CD4-positive, CD25-positive, alpha-beta regulatory T cell (primary cell): ENCODE data around the gene DISC1. TPM values are rescaled to one million over a fixed set of nuclear protein-coding genes. Genes with fewer than 3 reads are reported as not detected.
"Not testable (repeated sequence)": the region's sequence is repeated elsewhere in the genome, so short reads cannot be mapped to it uniquely, and the experiment has no call there.

Source experiments
- ATAC-seq, 2 donors: fragments of 150-1000 bp; cut with Tn5 transposase; one replicate each; pipeline ENCODE4 v1.10.0; 2021; ENCODE audit warnings: low read depth in 2 of 2, moderate number of reproducible peaks in 2 of 2, moderate library complexity in 1 of 2
- DNase-seq, 3 donors: peaks; one replicate each; pipeline versions ENCODE4 v3.0.0 to v3.0.0-alpha.2; 2012 to 2022; ENCODE audit warnings: mixed read lengths in 1 of 3
- H3K27ac ChIP-seq: one replicate; pipeline ENCODE4 v1.7.0; 2013; ENCODE audit warnings: mild to moderate bottlenecking, low read length; ENCODE audit not compliant: insufficient read depth, poor library complexity, severe bottlenecking
- H3K27me3 ChIP-seq: one replicate; pipeline ENCODE4 v1.7.0; 2013; ENCODE audit warnings: low read length; ENCODE audit not compliant: control insufficient read depth, insufficient read depth
- H3K36me3 ChIP-seq: one replicate; pipeline ENCODE4 v1.7.0; 2013; ENCODE audit warnings: mild to moderate bottlenecking, low read length, moderate library complexity; ENCODE audit not compliant: control insufficient read depth, insufficient read depth
- H3K4me1 ChIP-seq: 2 replicates; pipeline ENCODE4 v1.7.0; 2013; ENCODE audit warnings: mild to moderate bottlenecking, low read length; ENCODE audit not compliant: insufficient read depth, control insufficient read depth, poor library complexity, severe bottlenecking
- H3K4me3 ChIP-seq: one replicate; pipeline ENCODE4 v1.7.0; 2013; ENCODE audit warnings: low read depth, mild to moderate bottlenecking, low read length, moderate library complexity
- H3K9me3 ChIP-seq, 2 experiments: 1 replicate in 1 of 2; 2 replicates in 1 of 2; pipeline ENCODE4 v1.7.0; 2013; ENCODE audit warnings: low read length in 2 of 2, mild to moderate bottlenecking in 1 of 2, moderate library complexity in 1 of 2; ENCODE audit not compliant: control insufficient read depth in 2 of 2
- H3K27ac Mint-ChIP-seq, 3 donors: one replicate each; pipeline ENCODE4 v1.8.0; 2020 to 2022; ENCODE audit warnings: mild to moderate bottlenecking in 3 of 3, mixed read lengths in 3 of 3, moderate library complexity in 2 of 3
- H3K27me3 Mint-ChIP-seq: one replicate; pipeline ENCODE4 v1.8.0; 2022; ENCODE audit warnings: mild to moderate bottlenecking, mixed read lengths
- H3K36me3 Mint-ChIP-seq: one replicate; pipeline ENCODE4 v1.8.0; 2020; ENCODE audit warnings: mixed read lengths
- H3K4me1 Mint-ChIP-seq, 4 donors: one replicate each; pipeline ENCODE4 v1.8.0; 2020 to 2022; ENCODE audit warnings: mixed read lengths in 4 of 4, mild to moderate bottlenecking in 1 of 4
- H3K4me3 Mint-ChIP-seq, 4 donors: one replicate each; pipeline ENCODE4 v1.8.0; 2020 to 2022; ENCODE audit warnings: mild to moderate bottlenecking in 4 of 4, mixed read lengths in 4 of 4, moderate library complexity in 3 of 4
- H3K9me3 Mint-ChIP-seq, 7 donors: one replicate each; pipeline ENCODE4 v1.8.0; 2020 to 2022; ENCODE audit warnings: mixed read lengths in 7 of 7, mild to moderate bottlenecking in 3 of 7, moderate library complexity in 2 of 7
- polyA plus RNA-seq, 4 donors: library from polyadenylated mRNA; unstranded; fragments of 300-500 nt; fragmentation: Illumina TruSeq; gene quantifications; one replicate each; pipeline ENCODE4 v1.2.3, GENCODE V29; 2021
- total RNA-seq: library from RNA; stranded (reverse); gene quantifications from one replicate; pipeline ENCODE4 v1.2.3, GENCODE V29; 2022

Gene DISC1
- total and polyA plus RNA-seq, 5 donors from 2014 or later: 0.78 to 25.5 (median 2.5) TPM

DNA sequence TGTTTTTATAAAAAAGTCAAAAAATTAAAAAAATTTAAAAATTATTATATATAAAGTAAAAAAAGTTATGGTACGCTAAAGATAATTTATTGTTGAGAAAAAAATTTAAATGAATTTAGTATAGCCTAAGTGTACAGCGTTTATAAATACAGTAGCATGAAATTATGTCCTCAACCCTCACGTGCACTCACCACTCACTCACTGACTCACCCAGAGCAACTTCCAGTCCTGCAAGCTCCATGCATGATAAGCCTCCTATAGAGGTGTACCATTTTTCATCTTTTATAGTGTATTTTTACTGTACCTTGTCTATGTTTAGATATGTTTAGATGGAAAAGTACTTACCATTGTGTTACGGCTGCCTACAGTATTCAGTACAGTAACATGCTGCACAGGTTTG lies 5.1 kb downstream of the DISC1 start:
- no peaks in the 10 kb centered on the region for H3K9me3 ChIP-seq
- Mint-ChIP-seq H3K27me3 (no peaks in the 10 kb centered on the region), H3K27ac (no peak overlapping the region), H3K9me3 (peaks cover 0 to 1% (median 0%) of the 10 kb centered on the region in 7 donors), H3K4me3 (peak overlapping the region in 1 of 4 donors; percentile 47), H3K4me1 (peaks cover 16 to 35% (median 26%) of the 10 kb centered on the region in 4 donors), H3K36me3 (no peaks in the 10 kb centered on the region)
- ATAC-seq: no peak
- H3K27me3 ChIP-seq: no peaks in the 10 kb centered on the region
- no peak for DNase-seq
- H3K4me1 ChIP-seq: peaks cover 23% of the 10 kb centered on the region
- no peaks in the 10 kb centered on the region for H3K36me3 ChIP-seq
- no peak overlapping the region for H3K27ac ChIP-seq
- H3K4me3 ChIP-seq: no peak overlapping the region

DNA sequence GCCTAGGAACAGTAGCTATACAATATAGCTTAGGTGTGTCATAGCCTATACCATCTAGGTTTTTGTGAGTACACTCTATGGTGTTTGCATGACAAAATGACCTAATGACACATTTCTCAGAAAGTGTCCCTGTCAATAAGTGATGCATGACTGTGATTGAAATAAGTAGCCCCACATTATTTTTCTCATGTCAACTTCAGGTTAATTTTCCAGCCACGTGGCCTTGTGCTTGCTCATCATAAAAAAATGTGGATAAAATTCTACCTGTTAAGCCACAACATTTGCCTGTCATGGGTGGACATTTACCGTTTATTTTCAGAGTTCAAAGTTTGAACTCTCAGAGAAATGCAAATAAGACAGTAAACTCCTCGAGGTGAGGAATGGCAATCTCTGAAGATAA lies 5.5 kb downstream of the DISC1 start:
- ATAC-seq (no peak), DNase-seq (no peak)
- Mint-ChIP-seq H3K4me3 (peak overlapping the region in 1 of 4 donors; percentile 47), H3K4me1 (peaks cover 16 to 35% (median 26%) of the 10 kb centered on the region in 4 donors), H3K27ac (no peak overlapping the region), H3K27me3 (no peaks in the 10 kb centered on the region), H3K36me3 (no peaks in the 10 kb centered on the region), H3K9me3 (peaks cover 0 to 1% (median 0%) of the 10 kb centered on the region in 7 donors)
- no peaks in the 10 kb centered on the region for H3K9me3 ChIP-seq
- no peaks in the 10 kb centered on the region for H3K27me3 ChIP-seq
- H3K27ac ChIP-seq: no peak overlapping the region
- H3K4me1 ChIP-seq: peaks cover 21% of the 10 kb centered on the region
- no peak overlapping the region for H3K4me3 ChIP-seq
- no peaks in the 10 kb centered on the region for H3K36me3 ChIP-seq

DNA sequence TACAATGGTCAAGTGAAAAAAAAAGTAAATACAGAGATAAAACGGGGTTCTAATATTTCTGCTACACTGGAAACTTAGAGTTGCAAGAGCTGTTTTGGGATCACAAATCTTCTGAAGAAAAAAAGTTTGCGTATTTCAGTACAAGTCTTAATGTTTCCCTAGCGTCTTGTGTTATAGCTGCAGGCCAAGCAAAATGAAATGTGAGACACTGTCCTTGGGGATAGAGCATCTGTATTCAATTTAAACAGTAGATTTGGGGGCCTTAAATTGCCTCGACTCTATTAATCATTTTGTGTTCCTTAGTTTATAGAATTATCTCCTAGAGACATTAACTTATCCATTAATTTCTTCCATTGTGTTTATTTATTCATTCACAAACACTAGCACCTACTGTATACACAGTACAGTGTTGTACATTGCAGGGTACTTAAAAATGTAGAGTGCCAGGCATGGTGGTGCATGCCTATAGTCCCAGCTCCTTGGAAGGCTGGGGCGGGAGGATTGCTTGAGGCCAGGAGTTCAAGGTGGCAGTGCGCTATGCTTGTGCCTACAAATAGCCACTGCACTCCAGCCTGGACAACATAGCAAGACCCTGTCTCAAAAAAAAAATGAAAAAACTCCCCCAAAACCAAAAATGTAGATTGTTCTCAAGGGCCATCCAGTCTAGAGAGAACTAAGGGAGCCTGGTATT lies 7.9 kb downstream of the DISC1 start:
- Mint-ChIP-seq H3K27me3 (no peaks in the 10 kb centered on the region), H3K4me3 (no peak overlapping the region), H3K4me1 (peaks cover 7 to 23% (median 20%) of the 10 kb centered on the region in 4 donors), H3K27ac (no peak overlapping the region), H3K36me3 (no peaks in the 10 kb centered on the region), H3K9me3 (peaks cover 0 to 1% (median 0%) of the 10 kb centered on the region in 7 donors)
- no peak overlapping the region for H3K4me3 ChIP-seq
- H3K9me3 ChIP-seq: no peaks in the 10 kb centered on the region
- no peak overlapping the region for H3K27ac ChIP-seq
- no peak for DNase-seq
- ATAC-seq: no peak
- peaks cover under 1% of the 10 kb centered on the region for H3K4me1 ChIP-seq
- no peaks in the 10 kb centered on the region for H3K36me3 ChIP-seq
- H3K27me3 ChIP-seq: no peaks in the 10 kb centered on the region

DNA sequence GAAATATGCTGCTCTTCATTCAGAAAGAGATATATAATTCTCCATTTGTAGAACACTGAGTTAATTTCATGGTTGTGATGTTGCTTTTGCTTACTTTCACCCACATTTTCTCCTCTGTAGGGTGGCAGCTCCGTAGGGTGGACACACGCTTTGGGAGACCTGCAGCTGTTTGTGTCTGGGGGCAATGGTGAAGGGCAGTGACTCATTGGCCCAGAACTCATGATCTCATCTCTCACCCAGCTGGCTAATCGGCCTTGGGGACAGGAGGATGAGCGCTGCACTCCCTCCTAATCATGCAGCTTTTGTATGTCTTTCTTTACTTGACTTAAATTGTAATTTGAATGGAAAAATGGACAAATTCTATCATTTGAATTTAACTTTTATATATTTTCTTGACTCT lies 9.6 kb downstream of the DISC1 start:
- H3K4me1 Mint-ChIP-seq: peaks cover 11 to 28% (median 16%) of the 10 kb centered on the region in 4 donors
- H3K36me3 Mint-ChIP-seq: peaks cover 5% of the 10 kb centered on the region
- ATAC-seq: no peak

DNA sequence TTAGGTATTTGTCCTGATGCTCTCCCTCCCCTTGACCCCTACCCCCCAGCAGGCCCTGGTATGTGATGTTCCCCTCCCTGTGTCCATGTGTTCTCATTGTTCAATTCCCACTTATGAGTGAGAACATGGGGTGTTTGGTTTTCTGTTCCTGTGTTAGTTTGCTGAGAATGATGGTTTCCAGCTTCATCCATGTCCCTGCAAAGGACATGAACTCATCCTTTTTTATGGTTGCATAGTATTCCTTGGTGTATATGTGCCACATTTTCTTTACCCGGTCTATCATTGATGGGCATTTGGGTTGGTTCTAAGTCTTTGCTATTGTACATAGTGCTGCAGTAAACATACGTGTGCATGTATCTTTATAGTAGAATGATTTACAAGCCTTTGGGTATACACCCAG lies 10.3 kb downstream of the DISC1 start:
- H3K36me3 Mint-ChIP-seq, H3K4me3 Mint-ChIP-seq, ATAC-seq, H3K27me3 ChIP-seq, H3K4me1 ChIP-seq, H3K36me3 ChIP-seq, H3K9me3 ChIP-seq, H3K27ac ChIP-seq, H3K9me3 Mint-ChIP-seq, DNase-seq, H3K4me3 ChIP-seq, H3K27me3 Mint-ChIP-seq, H3K27ac Mint-ChIP-seq: not testable (repeated sequence)
- peaks cover 13 to 28% (median 16%) of the 10 kb centered on the region in 4 donors for H3K4me1 Mint-ChIP-seq

More for the DNA sequence above, 9.6 kb downstream of the DISC1 start:
- no peaks in the 10 kb centered on the region for H3K27me3 Mint-ChIP-seq
- Histone ChIP-seq H3K9me3 (no peaks in the 10 kb centered on the region), H3K27me3 (no peaks in the 10 kb centered on the region), H3K4me1 (no peaks in the 10 kb centered on the region), H3K27ac (no peak overlapping the region), H3K36me3 (no peaks in the 10 kb centered on the region), H3K4me3 (no peak overlapping the region)
- DNase-seq: no peak
- peaks cover 0 to 1% (median 0%) of the 10 kb centered on the region in 7 donors for H3K9me3 Mint-ChIP-seq
- no peak overlapping the region for H3K4me3 Mint-ChIP-seq
- peak overlapping the region in 1 of 3 donors; percentile 27 for H3K27ac Mint-ChIP-seq

DNA sequence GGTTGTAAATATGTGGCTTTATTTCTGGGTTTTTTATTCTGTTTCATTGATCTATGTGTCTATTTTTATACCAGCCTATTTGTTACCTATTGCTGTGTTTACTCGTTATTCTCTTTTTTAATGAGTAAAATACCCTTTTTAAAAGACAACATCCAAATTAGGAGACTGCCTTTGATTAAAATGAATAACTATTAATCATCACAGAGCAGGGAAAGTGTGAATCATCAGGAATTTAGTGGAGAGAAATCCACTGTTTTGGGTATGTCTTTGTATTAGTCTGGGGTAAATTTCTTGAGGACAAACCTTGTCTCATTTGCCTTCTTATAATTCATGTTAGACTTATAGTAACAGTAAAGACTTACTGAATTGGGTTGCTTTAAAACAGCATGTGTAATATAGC lies 12.1 kb downstream of the DISC1 start:
- H3K9me3 Mint-ChIP-seq: peaks cover 0 to 1% (median 0%) of the 10 kb centered on the region in 7 donors
- Histone ChIP-seq H3K9me3 (no peaks in the 10 kb centered on the region), H3K4me3 (no peak overlapping the region), H3K4me1 (no peaks in the 10 kb centered on the region), H3K27ac (no peak overlapping the region), H3K27me3 (no peaks in the 10 kb centered on the region), H3K36me3 (no peaks in the 10 kb centered on the region)
- H3K4me3 Mint-ChIP-seq: peak overlapping the region in 1 of 4 donors; percentile 52
- H3K4me1 Mint-ChIP-seq: peaks cover 10 to 27% (median 14%) of the 10 kb centered on the region in 4 donors
- no peaks in the 10 kb centered on the region for H3K27me3 Mint-ChIP-seq
- peaks cover 5% of the 10 kb centered on the region for H3K36me3 Mint-ChIP-seq
- DNase-seq (no peak), ATAC-seq (no peak)
- H3K27ac Mint-ChIP-seq: peak overlapping the region in 1 of 3 donors; percentile 21

DNA sequence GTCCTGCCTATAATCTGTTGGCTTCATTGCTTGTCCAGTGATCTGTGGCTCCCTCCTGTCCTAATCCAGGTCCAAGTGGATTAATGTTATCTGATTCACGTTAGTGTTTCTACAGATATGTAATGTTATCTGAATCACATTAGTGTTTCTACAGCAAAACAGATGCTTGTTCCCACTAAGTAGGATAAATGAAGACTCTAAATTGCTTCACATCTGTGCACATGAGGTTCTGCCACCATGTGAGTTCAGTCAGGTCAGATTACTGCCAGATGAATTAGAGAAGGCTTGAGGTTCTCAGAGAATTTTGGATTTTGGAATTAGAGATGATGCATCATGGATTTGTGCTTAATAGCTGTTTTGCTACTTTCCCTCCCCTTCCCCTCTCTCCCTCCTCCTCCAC lies 13.2 kb downstream of the DISC1 start:
- Histone ChIP-seq H3K4me3 (no peak overlapping the region), H3K36me3 (no peaks in the 10 kb centered on the region), H3K27ac (no peak overlapping the region), H3K9me3 (no peaks in the 10 kb centered on the region), H3K27me3 (no peaks in the 10 kb centered on the region), H3K4me1 (no peaks in the 10 kb centered on the region)
- Mint-ChIP-seq H3K4me3 (no peak overlapping the region), H3K36me3 (peaks cover 5% of the 10 kb centered on the region), H3K4me1 (peaks cover 10 to 33% (median 18%) of the 10 kb centered on the region in 4 donors), H3K27me3 (no peaks in the 10 kb centered on the region), H3K9me3 (peaks cover 0 to 1% (median 0%) of the 10 kb centered on the region in 7 donors), H3K27ac (peak overlapping the region in 1 of 3 donors; percentile 55)
- DNase-seq: no peak
- ATAC-seq: no peak

DNA sequence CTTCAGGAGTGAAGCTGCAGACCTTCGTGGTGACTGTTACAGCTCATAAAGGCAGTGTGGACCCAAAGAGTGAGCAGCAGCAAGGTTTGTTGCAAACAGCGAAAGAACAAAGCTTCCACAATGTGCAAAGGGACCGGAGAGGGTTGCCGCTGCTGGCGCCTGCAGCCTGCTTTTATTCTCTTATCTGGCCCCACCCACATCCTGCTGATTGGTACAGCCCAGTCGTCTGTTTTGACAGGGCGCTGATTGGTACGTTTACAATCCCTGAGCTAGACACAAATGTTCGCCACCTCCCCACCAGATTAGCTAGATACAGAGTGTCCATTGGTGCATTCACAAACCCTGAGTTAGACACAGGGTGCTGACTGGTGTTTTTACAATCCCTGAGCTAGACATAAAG lies 14.9 kb downstream of the DISC1 start:
- H3K36me3 Mint-ChIP-seq, DNase-seq, H3K27ac ChIP-seq, H3K27me3 ChIP-seq, ATAC-seq, H3K36me3 ChIP-seq, H3K9me3 Mint-ChIP-seq, H3K4me1 ChIP-seq, H3K9me3 ChIP-seq, H3K4me3 ChIP-seq, H3K27me3 Mint-ChIP-seq: not testable (repeated sequence)
- Mint-ChIP-seq H3K4me3 (peak overlapping the region in 1 of 4 donors; percentile 51), H3K27ac (peak overlapping the region in 1 of 3 donors; percentile 58), H3K4me1 (peaks cover 0 to 30% (median 17%) of the 10 kb centered on the region in 4 donors)
